GM21576 (cell line): ENCODE results near the gene IL17RD.

Experiments used
- ATAC-seq: cut with Tn5 transposase; IDR thresholded peaks from one replicate; pipeline ENCODE4 v1.9.1; 2021; ENCODE audit warnings: mild to moderate bottlenecking, moderate library complexity; ENCODE audit not compliant: unreplicated experiment

IL17RD gene

DNA sequence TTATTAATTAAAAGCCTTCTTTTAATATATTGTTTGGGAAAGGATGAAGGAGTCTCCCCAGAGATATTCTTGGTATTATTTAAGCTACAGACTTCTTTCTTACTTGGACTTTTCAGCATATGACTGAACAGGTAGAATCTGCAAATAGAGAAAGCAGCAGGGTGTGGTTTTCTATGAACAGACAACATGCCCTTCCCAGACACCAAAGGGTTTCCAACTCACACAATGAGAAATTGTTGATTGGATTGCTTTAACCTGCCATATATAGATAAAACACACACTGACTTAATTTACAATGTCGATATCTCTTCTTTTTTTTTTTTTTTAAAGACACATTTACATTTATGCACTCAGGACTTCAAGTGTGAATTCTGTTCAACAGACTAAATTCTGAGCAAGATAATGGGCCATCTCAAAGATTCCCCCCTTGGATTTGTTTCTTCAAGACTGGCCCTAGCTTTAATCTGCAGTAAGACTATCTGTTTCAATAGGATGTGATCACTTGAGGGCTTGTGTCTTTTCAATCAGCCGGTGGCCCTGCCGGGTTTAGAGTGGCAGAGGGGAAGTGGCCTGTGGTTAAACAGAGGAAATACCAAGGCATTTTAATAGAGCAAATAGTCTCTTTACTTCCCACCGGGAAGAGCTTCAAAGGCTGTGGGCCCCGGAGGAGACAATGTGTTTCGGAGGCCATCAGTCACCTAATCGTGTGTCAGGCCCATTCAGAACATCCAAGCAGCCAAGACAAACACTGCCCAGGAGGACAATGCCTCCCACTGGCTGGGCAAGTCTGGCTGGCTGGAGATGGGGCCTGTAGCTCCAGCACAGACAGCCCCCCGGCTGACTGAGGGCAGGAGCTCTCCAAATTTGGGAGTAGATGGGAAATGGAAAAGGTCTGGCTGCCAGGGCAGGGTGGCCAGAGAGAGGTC, 6.1 kb downstream of the IL17RD start:
- ATAC-seq, result no peak

DNA sequence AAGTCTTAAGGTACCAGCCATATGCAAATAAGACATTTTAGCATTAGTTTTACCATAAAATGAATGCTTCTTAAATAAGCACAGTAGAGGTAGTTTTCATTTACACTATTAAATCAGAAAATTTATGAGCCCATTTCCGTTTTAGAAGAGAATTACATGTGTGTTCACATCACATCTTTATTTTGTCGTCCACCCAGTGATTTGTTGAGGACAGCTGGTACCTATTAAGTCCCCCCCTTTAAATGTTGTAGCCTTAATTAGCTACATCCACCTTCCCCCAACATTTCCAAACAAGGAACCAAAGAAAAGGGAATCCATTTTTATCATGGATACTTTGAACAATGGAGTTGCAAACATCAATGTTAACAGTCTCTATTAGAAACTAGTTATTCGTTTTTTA, 6.8 kb downstream of the IL17RD start:
- ATAC-seq, result no peak

DNA sequence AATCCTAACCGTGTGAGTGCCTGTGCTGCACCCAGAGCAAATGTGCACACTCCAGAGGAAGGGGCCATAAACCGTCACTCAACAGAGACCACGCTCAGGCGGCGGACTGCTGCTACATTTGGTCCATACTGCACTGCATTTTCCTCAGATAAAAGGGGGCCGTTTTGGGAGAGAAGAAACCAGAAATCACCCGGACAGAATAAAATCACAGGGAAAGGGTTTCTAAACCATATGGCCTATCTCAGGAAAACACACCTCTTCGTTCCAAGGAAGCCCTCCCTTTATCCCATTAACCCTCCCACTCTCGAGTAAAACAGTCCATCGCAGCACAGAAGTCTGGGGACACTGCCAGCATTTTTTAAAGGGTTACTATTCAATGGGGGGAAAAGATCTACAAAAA, 7.6 kb downstream of the IL17RD start:
- no peak for ATAC-seq

DNA sequence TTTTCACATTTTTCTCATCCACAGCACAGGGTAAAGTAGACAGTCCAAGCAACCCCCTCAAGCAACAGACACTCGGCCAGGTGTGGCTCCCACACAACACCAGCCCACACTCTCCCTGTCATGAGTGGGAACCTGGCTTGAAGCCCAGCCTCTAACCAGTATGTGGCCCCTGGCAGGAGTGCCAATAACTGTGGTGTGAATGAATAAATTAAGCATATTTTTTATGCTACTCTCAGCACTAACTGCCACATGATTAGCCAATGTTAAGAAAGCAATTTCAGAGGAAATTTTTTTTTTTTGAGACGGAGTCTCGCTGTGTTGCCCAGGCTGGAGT, 9.9 kb downstream of the IL17RD start:
- ATAC-seq, result no peak

DNA sequence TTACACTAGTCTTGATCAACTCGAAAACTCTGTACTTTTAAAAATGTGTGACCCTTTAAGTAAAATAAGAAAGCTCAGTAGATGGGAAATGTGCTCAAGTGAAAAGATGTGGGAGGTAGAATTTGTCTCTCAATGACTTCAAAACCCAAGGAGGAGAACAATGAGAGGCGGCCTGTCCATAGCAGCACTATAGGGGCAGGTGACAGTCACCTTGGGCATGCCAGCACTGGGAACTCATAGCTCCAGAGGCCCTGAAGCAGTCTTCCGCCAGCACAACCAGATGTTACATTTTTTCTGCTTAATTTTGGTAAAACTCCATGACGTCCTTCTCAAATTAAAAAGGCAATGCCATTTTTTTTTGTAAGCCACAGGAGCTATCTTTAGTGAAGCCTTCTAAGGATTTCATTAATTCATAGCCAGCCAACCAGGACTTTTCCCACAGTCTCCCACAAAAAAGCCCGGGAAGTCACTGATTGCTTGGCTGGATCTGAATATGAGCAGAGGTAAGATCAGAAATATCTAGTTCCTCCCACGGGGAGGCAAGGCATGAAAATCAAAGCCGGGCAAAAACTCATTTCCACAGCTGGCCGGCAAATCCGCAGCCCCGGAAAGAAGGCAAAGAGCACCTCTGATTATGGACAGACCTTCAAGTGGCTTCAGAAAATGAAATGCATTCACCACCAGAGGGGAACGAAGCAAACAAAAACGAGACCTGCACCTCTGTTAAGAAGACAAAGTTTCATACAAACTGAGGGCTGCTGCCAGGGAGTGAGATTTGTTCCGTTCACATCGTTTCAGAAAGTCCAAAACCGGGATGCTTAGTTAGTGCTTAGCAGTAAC, 10.5 kb downstream of the IL17RD start:
- ATAC-seq, result no peak

DNA sequence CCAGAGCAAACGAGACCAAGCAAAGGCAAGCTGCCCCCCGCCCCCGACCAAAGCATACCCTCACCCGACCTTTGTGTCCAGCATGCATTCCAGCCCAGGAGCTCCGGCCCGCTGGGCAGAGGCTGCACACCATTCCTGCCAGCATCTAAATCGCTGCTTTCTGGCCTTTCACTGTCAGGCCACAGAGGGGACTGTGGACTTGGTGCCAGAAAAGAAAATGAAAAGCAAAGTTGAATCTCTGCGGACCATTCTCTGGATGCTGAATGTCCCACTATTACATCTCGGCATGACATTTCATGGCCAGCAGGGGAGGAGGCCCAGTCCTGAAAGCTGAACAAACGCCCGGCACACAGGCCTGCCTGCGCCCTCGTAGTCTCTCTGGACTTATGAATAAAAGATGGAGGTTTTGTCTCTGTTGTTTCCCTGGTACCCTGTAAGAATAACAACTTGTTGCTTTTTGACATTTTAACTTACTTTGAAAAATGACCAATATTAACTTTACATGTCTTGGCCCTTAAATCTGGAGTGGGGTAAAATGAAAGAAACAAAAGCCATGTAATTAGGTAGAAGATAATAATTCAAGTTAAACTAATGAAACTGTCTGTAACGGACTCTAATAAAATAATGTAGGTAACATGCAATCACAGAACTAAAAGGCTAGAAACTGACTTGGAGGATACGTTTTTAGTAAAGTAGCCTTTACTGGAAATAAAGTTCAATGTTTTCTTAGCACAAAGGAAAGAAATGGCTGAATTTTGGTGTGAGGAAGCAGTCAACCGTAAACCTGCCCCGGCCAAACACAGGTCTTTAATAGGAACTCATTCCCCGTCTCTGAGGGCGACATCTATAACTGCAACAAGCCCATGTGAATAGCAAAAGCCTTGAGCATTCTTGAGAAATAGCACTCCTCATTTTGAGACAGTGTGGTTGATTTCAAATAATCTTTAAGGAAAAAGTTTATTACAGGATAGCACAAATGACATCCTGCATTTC, 12.7 kb downstream of the IL17RD start:
- no peak for ATAC-seq

DNA sequence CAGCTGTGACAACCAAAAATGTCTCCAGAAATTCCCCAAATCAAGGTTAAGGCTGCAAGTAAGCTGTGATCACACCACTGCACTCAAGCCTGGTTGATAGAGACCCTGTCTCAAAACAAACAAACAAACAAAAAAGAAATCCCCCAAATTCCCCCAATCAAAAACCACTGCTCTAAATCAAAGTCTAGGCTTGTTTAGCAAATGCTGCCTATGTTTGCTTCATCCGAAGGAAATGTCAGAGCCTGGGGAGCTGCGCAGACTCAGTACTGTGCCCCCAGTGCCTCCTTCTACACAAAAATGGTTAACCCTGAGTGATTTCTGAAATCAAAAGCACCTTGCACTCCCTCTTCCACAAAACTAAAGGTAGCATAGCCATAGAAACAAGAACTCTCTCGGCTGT, 13.4 kb downstream of the IL17RD start:
- no peak for ATAC-seq

DNA sequence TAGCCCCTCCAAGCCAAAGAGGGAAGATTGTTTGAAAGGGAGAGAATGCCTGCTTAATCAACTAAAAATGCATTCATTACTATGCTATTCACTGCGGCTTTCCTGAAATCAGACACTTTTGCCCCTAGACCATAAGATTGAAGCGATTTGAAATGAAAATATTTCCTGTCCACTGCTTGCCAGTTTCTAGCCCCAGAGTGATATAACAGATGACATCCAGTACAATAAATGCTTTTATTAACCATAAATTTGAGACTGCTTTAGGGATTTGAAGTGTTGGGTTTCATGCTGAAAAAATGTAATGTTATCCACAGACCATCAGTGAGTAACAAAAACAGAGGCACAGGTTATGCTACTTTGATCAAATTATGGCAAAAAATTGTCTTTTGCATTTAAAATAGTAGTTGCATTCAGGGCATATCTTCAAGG, 14.1 kb downstream of the IL17RD start:
- ATAC-seq, result no peak

DNA sequence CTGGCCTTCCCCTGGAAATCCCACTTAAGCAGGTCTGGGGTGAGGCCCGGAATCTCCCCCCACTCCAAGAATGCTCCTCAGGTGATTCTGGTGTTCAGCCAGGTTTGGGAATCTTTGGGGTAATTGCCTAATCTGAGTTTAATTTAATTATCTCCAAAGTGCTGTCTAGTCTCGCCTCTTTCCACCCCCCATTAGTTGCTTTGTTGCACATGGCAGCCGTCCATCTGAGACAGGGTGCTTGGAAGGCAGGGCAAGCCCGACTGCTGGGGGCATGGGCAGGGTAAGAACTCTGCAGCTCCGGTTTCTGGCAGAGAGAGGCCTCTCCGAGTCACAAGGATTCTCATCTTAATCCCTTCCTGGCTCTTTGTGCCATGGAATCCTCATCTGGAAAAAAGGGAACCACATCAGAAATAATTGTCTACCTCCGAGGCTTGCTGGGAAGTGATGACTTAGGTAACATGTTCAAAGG, 15.0 kb downstream of the IL17RD start:
- no peak for ATAC-seq

DNA sequence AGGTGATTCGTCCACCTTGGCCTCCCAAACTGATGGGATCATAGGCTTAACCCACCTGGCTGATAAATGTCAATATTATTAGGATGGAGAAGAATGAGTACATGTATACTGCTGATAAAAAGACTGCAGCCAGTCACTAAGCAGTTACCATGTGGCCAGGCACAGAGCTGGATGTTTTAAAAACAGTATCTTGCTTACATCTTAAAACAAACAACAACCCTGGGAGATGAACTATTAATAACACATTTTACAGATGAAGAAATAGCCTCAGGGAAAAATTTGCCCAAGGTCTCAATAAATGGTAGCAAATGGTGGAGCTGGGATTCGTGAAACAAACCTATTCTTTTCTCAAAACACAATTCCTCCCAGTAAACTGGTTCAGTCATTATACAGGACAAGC, 18.1 kb downstream of the IL17RD start:
- no peak for ATAC-seq

DNA sequence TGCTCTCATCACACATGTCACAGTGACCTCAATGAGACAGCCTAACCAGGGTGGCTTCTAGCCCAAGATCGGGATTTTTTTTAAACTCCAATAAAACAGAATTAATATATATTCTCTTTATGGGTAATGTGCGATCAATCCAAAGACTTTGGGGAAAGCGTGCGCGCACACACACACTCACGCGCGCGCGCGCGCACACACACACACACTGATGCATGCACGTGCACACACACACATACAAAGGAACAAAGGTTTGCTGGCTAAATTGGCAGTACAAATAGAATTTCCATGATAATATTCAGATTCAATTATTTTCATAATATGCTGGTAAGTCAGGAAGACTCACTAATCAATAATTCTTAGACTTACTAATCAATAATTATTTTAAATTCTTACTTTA, 19.3 kb downstream of the IL17RD start:
- no peak for ATAC-seq

DNA sequence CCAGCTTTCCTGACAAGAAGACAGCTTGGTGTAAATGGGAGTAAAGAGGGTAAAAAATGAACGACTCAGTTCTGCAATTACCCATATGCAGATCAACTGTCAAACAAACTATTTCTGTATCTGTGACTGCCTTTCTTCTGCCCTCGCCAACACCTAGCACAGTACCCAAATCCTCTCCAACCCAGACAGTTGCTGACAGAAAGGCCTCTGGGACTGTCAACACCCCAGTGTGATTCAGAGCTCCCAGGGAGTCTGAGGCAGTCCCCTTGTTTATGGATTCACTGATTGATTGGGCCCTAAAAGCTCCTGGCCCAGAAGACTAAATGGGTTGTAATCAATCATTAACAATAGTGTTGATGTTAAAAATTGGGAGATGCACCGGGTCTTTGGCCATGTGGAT, 20.2 kb downstream of the IL17RD start:
- no peak for ATAC-seq

DNA sequence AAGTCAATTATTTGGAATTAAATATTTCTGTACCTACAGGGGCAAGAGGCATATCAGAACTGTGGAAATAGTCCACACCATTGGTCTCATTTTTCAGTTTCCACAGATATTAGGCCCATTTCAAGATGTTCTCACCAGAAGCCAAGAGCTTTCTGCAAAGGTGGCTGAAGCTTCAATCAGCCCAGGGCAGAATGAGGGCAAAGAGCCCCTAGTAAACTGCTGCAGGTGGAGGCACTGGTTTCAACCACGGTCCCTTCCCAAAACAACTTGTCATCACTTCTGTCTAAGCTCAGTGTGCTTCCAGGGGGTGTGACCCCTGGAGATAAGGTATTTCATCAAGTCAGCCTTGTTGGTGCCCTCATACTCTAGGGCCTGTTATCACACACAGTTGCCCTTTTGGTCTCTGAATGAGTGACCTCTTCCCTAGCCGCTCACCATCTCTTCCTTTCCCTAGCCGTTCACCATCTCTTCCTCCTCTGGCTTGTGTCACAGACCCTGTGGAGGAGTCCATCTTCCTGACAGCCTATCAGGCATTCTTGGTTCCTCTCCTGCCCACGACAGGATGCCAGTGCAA, 21.2 kb downstream of the IL17RD start:
- ATAC-seq, result no peak

DNA sequence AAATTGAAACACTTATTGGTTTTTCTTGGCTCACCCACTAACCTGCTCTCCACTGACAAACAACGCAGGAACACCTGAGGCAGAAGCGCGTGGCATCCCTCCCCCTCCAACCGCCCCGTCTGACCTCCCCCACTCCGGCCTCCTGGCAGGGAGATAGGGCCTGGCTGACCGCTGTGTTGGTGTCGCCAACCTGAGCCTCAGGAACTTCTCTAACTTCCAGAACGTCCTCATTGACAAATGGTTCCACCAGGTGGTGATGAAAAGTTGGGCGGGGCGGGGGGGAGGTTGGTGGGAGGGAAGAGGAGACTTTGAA, 22.8 kb downstream of the IL17RD start:
- ATAC-seq, result no peak

DNA sequence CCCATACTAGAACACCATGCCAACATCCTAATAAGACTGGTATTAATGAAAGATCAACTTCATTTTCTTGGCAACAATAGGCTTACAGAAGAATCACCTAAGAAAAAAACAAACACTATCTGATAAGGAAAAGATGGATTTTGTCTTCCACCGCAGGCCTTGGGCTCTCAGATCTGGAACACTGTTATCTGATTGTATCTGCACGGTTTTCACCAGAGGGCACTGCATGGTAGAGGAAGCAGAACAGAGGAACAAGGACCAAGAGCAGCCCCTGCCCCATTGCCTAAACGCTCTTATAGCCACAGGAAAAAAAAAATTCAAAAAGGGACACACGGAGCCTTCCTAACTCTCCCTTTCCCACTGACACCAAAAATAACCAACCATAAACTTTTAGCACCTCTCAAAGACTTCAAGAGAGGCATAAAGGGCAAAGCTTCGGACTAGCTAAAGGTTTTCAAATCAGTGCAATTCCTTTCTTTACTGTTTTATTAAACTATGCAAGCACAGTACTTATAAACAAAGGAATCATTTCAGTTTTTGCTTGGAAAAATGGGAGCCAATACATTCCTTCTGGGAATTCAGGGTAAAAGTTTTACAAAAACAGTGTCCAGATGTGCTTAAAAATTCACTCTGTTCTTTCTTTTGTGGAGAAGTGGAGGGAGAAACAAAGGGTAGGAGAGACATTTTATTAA, 23.3 kb downstream of the IL17RD start:
- ATAC-seq, result no peak

DNA sequence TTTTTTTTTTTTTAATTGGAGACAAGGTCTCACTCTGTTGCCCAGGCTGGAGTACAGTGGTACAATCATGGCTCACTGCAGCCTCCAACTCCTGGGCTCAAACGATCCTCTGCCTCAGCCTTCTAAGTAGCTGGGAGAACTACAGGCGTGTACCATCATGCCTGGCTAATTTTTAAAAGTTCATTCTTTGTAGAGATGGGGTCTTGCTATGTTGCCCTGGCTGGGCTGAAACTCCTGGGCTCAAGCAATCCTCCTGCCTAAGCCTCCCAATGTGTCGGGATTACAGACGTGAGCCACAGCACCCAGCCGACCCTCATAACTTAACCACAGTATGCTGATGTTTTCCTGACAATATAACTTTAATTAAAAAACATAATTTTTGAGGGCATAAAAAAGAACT, 24.3 kb downstream of the IL17RD start:
- ATAC-seq, result no peak

DNA sequence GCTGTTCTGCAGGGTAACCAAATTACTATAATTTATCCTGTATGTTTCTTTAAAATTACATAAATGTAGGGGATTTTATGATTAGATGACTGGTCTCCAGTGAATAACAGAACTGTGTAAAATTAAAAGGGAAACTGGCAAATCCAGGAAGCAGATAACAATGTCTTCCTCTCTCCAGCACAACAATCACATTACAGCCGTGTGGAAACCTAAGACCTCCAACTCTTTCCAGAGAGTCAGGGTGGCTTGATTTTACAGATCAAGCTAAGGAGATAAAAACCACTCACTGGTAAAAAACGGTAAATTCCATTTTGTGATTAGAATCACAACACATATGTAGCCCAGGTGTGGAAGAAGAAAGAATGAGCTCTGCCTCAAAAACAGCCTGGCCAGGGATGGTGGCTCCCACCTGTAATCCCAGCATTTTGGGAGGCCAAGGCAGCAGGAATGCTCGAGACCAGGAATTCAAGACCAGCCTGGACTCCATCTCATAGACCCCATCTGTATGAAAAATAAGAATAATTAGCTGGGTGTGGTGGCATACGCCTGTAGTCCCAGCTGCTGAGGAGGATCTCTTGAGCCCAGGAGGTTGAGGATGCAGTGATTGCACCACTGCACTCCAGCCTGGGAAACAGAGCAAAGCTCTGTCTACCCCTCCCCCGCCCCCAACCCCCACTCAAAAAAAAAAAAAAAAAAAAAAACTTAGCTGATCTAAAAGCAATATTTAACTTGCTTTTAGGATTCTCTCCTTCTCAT, 29.0 kb downstream of the IL17RD start:
- no peak for ATAC-seq

DNA sequence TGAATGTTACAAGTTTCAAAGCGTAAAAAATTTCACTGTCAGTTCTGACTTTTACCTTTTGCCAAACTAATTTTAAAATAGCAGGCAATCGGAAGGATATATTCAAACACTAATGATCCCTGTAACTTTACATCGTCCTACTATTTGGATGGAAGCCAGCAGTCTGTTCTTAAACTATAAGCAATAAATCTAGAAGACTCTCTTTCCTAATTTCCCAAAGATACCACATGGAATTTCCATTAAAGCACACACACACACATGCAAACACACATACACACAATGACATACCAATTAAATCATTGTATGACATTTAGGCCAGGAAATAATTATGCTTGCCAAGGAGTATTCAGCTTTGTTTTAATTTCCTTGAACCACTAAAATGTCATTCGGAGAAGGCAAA, 32.0 kb downstream of the IL17RD start:
- no peak for ATAC-seq

DNA sequence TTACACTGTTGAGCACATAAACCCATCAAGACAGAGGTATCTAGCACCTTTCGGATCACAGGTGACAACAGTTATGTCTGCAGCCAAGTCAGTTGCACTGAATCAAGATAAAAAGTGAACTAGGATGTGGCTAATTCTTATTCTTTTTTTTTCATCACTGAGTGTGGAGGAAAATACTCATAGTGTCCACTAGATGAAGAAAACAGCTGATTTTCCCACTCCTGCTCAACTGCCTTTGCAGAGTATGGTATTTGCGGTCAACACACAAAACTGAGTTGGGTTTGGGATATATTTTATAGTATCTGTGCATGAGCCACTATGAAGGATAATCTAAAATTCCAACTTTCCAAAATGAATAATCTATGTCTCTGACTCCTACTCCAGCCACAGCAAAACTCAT, 32.5 kb downstream of the IL17RD start:
- ATAC-seq, result no peak
